HG02678 (cell line): Measurements from ENCODE around the gene FAM81A.
"Not testable (repeated sequence)": the region's sequence is repeated elsewhere in the genome, so short reads cannot be mapped to it uniquely, and the experiment has no call there.

Source experiments
- ATAC-seq: cut with Tn5 transposase; IDR thresholded peaks from one replicate; pipeline ENCODE4 v1.9.1; 2021; ENCODE audit warnings: mild to moderate bottlenecking, moderate library complexity; ENCODE audit not compliant: unreplicated experiment

Gene FAM81A

GRCh38 chr15:59484399-59484798, 46.4 kb downstream of the FAM81A start:
- ATAC-seq = no peak

- ATAC-seq = no peak
Observed at GRCh38 chr15:59485036-59485435, 47.0 kb downstream of the FAM81A start.

- ATAC-seq = not testable (repeated sequence)
Observed at GRCh38 chr15:59489485-59489884, 51.5 kb downstream of the FAM81A start.

GRCh38 chr15:59491062-59491461, 53.1 kb downstream of the FAM81A start:
- no peak for ATAC-seq

GRCh38 chr15:59492389-59493377, 54.7 kb downstream of the FAM81A start:
- ATAC-seq = no peak

GRCh38 chr15:59501597-59501996, 63.6 kb downstream of the FAM81A start:
- no peak for ATAC-seq

- ATAC-seq = no peak
Observed at GRCh38 chr15:59515190-59515589, 77.2 kb downstream of the FAM81A start.

- peak; percentile 53 for ATAC-seq
Observed at GRCh38 chr15:59516655-59517461, 78.9 kb downstream of the FAM81A start.

- no peak for ATAC-seq
Observed at GRCh38 chr15:59519329-59519728, 81.3 kb downstream of the FAM81A start.

- ATAC-seq = no peak
Observed at GRCh38 chr15:59521443-59521842, 83.5 kb downstream of the FAM81A start.

GRCh38 chr15:59522988-59523461, 85.0 kb downstream of the FAM81A start:
- ATAC-seq = no peak

- no peak for ATAC-seq
Observed at GRCh38 chr15:59523702-59524101, 85.7 kb downstream of the FAM81A start.

GRCh38 chr15:59524331-59524731, 86.3 kb downstream of the FAM81A start:
- no peak for ATAC-seq

- not testable (repeated sequence) for ATAC-seq
Observed at GRCh38 chr15:59526466-59526865, 88.5 kb downstream of the FAM81A start.

GRCh38 chr15:59528429-59528828, 90.4 kb downstream of the FAM81A start:
- no peak for ATAC-seq

GRCh38 chr15:59528961-59529402, 91.0 kb downstream of the FAM81A start:
- peak; percentile 62 for ATAC-seq

GRCh38 chr15:59531066-59531675, 93.2 kb downstream of the FAM81A start:
- ATAC-seq = no peak

GRCh38 chr15:59532770-59533379, 94.9 kb downstream of the FAM81A start:
- ATAC-seq = no peak

GRCh38 chr15:59536553-59536952, 98.6 kb downstream of the FAM81A start:
- ATAC-seq = no peak

GRCh38 chr15:59537403-59537802, 99.4 kb downstream of the FAM81A start:
- ATAC-seq = no peak

- ATAC-seq = no peak
Observed at GRCh38 chr15:59538494-59538893, 100.5 kb downstream of the FAM81A start.
